ENCODE results near the gene HS3ST6. TPM values are rescaled to one million over a fixed set of nuclear protein-coding genes. Genes with fewer than 3 reads are reported as not detected.
"Not testable (repeated sequence)": the region's sequence is repeated elsewhere in the genome, so short reads cannot be mapped to it uniquely, and the experiment has no call there.

The HS3ST6 gene
- polyA plus RNA-seq, 12 donors = 0.15 to 14.3 (median 2.1) TPM; not detected in 8

GRCh38 chr16:1908184-1908583 lies 10.0 kb downstream of the HS3ST6 start:
- DNase-seq = no peak

GRCh38 chr16:1907226-1907860 lies 10.9 kb downstream of the HS3ST6 start:
- no peak for DNase-seq

GRCh38 chr16:1906846-1907165 lies 11.4 kb downstream of the HS3ST6 start:
- DNase-seq = no peak

GRCh38 chr16:1906055-1906845 lies 12.0 kb downstream of the HS3ST6 start:
- DNase-seq = no peak

GRCh38 chr16:1903845-1904840 lies 14.1 kb downstream of the HS3ST6 start:
- no peak for DNase-seq

GRCh38 chr16:1903220-1903574 lies 15.0 kb downstream of the HS3ST6 start:
- no peak for DNase-seq

- DNase-seq = no peak
These were observed 15.5 kb downstream of the HS3ST6 start for GRCh38 chr16:1902547-1903219.

GRCh38 chr16:1900452-1900774 lies 17.8 kb downstream of the HS3ST6 start:
- no peak for DNase-seq

GRCh38 chr16:1899641-1900451 lies 18.4 kb downstream of the HS3ST6 start:
- no peak for DNase-seq

GRCh38 chr16:1897692-1898091 lies 20.5 kb downstream of the HS3ST6 start:
- DNase-seq = not testable (repeated sequence)

GRCh38 chr16:1895949-1896675 lies 22.1 kb downstream of the HS3ST6 start:
- DNase-seq = no peak

GRCh38 chr16:1895068-1895467 lies 23.1 kb downstream of the HS3ST6 start:
- DNase-seq = no peak

GRCh38 chr16:1890708-1891050 lies 27.5 kb downstream of the HS3ST6 start:
- DNase-seq = no peak

- no peak for DNase-seq
These were observed 28.0 kb downstream of the HS3ST6 start for GRCh38 chr16:1890024-1890707.

- no peak for DNase-seq
These were observed 30.4 kb downstream of the HS3ST6 start for GRCh38 chr16:1887711-1888354.

- DNase-seq = no peak
These were observed 33.3 kb downstream of the HS3ST6 start for GRCh38 chr16:1884889-1885288.

- DNase-seq = no peak
These were observed 34.0 kb downstream of the HS3ST6 start for GRCh38 chr16:1884155-1884760.

- DNase-seq = not testable (repeated sequence)
These were observed 37.0 kb downstream of the HS3ST6 start for GRCh38 chr16:1881172-1881571.

GRCh38 chr16:1879477-1879876 lies 38.7 kb downstream of the HS3ST6 start:
- DNase-seq = no peak

Measured in muscle of arm (tissue), 12 donors.